ENCODE results near the gene MASP1.

MASP1 gene

DNA sequence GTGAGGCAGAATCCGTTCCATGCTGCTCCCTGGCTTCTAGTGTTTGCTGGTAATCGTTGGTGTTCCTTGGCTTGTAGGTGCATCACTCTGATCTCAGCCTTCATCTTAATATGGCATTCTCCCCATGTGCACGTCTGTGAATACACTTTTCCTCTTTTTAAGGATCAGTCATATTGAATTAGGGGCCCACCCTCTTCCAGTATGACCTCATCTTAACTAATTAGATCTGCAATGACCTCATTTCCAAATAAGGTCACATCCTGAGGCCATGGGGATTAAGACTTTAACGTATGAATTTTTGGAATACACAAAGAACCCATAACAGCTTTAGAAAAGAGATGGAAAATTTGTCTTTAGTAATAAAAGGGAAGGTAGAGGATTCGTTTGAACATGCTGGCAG is 34.1 kb upstream of the MASP1 start:
- Mint-ChIP-seq H3K4me3 (no peak overlapping the region), H3K9me3 (no peaks in the 10 kb centered on the region), H3K36me3 (ENCODE audit: low read depth) (no peaks in the 10 kb centered on the region), H3K27ac (no peak overlapping the region), H3K27me3 (ENCODE audit: low read depth) (peaks cover 4% of the 10 kb centered on the region), H3K4me1 (no peaks in the 10 kb centered on the region)
- TF ChIP-seq CTCF (IDR thresholded peaks at IDR 0.05; ENCODE audit: unreplicated experiment in 3 of 3) = no peak

GRCh38 chr3:187323091-187323490 is 31.6 kb upstream of the MASP1 start:
- no peak for TF ChIP-seq CTCF (IDR thresholded peaks at IDR 0.05; ENCODE audit: unreplicated experiment in 3 of 3)
- Mint-ChIP-seq H3K4me1 (peaks cover 16% of the 10 kb centered on the region), H3K36me3 (ENCODE audit: low read depth) (no peaks in the 10 kb centered on the region), H3K27ac (no peak overlapping the region), H3K4me3 (no peak overlapping the region), H3K9me3 (no peaks in the 10 kb centered on the region), H3K27me3 (ENCODE audit: low read depth) (peaks cover 13% of the 10 kb centered on the region)

- Mint-ChIP-seq H3K27me3 (ENCODE audit: low read depth) (peaks cover 18% of the 10 kb centered on the region), H3K4me1 (peaks cover 16% of the 10 kb centered on the region), H3K9me3 (no peaks in the 10 kb centered on the region), H3K4me3 (no peak overlapping the region), H3K27ac (no peak overlapping the region), H3K36me3 (ENCODE audit: low read depth) (no peaks in the 10 kb centered on the region)
- TF ChIP-seq CTCF (IDR thresholded peaks at IDR 0.05; ENCODE audit: unreplicated experiment in 3 of 3) = no peak
Observed at GRCh38 chr3:187322291-187322690, 30.8 kb upstream of the MASP1 start.

DNA sequence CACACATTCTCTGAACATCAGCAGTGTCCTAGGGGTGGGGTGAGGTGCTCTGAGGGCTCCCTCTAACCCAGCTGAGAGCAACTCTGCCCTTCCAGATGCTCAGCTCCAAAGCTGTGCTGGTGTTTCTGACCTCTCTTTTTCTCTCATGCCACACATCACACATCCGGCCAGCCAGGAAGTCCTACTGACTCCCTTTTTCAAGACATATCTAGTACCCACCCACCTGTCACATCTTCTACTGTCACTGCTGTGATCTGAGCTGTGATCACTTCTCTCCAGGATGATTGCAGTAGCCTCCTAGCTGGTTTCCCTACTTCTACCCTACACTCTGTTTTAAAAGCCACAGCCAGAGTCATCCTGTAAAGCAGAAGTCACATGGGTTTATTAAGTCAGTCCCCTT is 30.2 kb upstream of the MASP1 start:
- H3K27ac Mint-ChIP-seq = no peak overlapping the region
- no peaks in the 10 kb centered on the region for H3K9me3 Mint-ChIP-seq
- H3K4me1 Mint-ChIP-seq = peaks cover 16% of the 10 kb centered on the region
- TF ChIP-seq CTCF (IDR thresholded peaks at IDR 0.05; ENCODE audit: unreplicated experiment in 3 of 3) = no peak
- no peaks in the 10 kb centered on the region for H3K36me3 Mint-ChIP-seq (ENCODE audit: low read depth)
- no peak overlapping the region for H3K4me3 Mint-ChIP-seq
- H3K27me3 Mint-ChIP-seq (ENCODE audit: low read depth) = peaks cover 19% of the 10 kb centered on the region

GRCh38 chr3:187319699-187320302 is 28.3 kb upstream of the MASP1 start:
- Mint-ChIP-seq H3K4me3 (no peak overlapping the region), H3K27me3 (ENCODE audit: low read depth) (peaks cover 19% of the 10 kb centered on the region), H3K9me3 (no peaks in the 10 kb centered on the region), H3K36me3 (ENCODE audit: low read depth) (no peaks in the 10 kb centered on the region), H3K27ac (peak overlapping the region in 1 of 3 experiments; percentile 2), H3K4me1 (peaks cover 16% of the 10 kb centered on the region)
- TF ChIP-seq CTCF (IDR thresholded peaks at IDR 0.05; ENCODE audit: unreplicated experiment in 3 of 3) = peak; percentile 87 to 93 (median 87)
